ENCODE results near the gene TLK1.
"Not testable (repeated sequence)": the region's sequence is repeated elsewhere in the genome, so short reads cannot be mapped to it uniquely, and the experiment has no call there.

Gene TLK1

GRCh38 chr2:171139860-171140259 is 20.8 kb downstream of the TLK1 start:
- DNase-seq, result no peak

GRCh38 chr2:171136024-171136423 is 24.7 kb downstream of the TLK1 start:
- DNase-seq, result no peak

GRCh38 chr2:171134624-171135230 is 26.0 kb downstream of the TLK1 start:
- no peak for DNase-seq

- no peak for DNase-seq
These were observed 28.6 kb downstream of the TLK1 start for GRCh38 chr2:171132086-171132485.

- DNase-seq, result no peak
These were observed 32.2 kb downstream of the TLK1 start for GRCh38 chr2:171128461-171128860.

GRCh38 chr2:171124541-171124940 is 36.2 kb downstream of the TLK1 start:
- DNase-seq, result no peak

- DNase-seq, result no peak
These were observed 51.1 kb downstream of the TLK1 start for GRCh38 chr2:171109571-171109970.

GRCh38 chr2:171109020-171109419 is 51.7 kb downstream of the TLK1 start:
- no peak for DNase-seq

GRCh38 chr2:171107803-171108202 is 52.9 kb downstream of the TLK1 start:
- no peak for DNase-seq

GRCh38 chr2:171104379-171104778 is 56.3 kb downstream of the TLK1 start:
- DNase-seq, result no peak

- DNase-seq, result no peak
These were observed 57.9 kb downstream of the TLK1 start for GRCh38 chr2:171102802-171103201.

- no peak for DNase-seq
These were observed 60.3 kb downstream of the TLK1 start for GRCh38 chr2:171100370-171100769.

GRCh38 chr2:171098607-171099006 is 62.1 kb downstream of the TLK1 start:
- no peak for DNase-seq

- no peak for DNase-seq
These were observed 65.6 kb downstream of the TLK1 start for GRCh38 chr2:171095014-171095582.

GRCh38 chr2:171091517-171091916 is 69.2 kb downstream of the TLK1 start:
- DNase-seq, result not testable (repeated sequence)

- DNase-seq, result no peak
These were observed 71.2 kb downstream of the TLK1 start for GRCh38 chr2:171089489-171089888.

- no peak for DNase-seq
These were observed 72.4 kb downstream of the TLK1 start for GRCh38 chr2:171088057-171088834.

GRCh38 chr2:171087547-171087946 is 73.1 kb downstream of the TLK1 start:
- no peak for DNase-seq

GRCh38 chr2:171086352-171087290 is 74.1 kb downstream of the TLK1 start:
- peak; percentile 29 for DNase-seq

- DNase-seq, result no peak
These were observed 76.6 kb downstream of the TLK1 start for GRCh38 chr2:171084128-171084527.

- no peak for DNase-seq
These were observed 77.2 kb downstream of the TLK1 start for GRCh38 chr2:171083451-171083850.

- no peak for DNase-seq
These were observed 79.0 kb downstream of the TLK1 start for GRCh38 chr2:171081649-171082111.

GRCh38 chr2:171080607-171081006 is 80.1 kb downstream of the TLK1 start:
- no peak for DNase-seq
